Activated CD8-positive, alpha-beta memory T cell treated with anti-CD3 and anti-CD28 coated beads, Interleukin-2, amount 50 U/mL, for 4 hours (primary cell): Measurements from ENCODE around the gene NUP93.

Experiments
- DNase-seq: peaks from one replicate; pipeline ENCODE4 v3.0.0-alpha.2; 2020

The NUP93 gene

DNA sequence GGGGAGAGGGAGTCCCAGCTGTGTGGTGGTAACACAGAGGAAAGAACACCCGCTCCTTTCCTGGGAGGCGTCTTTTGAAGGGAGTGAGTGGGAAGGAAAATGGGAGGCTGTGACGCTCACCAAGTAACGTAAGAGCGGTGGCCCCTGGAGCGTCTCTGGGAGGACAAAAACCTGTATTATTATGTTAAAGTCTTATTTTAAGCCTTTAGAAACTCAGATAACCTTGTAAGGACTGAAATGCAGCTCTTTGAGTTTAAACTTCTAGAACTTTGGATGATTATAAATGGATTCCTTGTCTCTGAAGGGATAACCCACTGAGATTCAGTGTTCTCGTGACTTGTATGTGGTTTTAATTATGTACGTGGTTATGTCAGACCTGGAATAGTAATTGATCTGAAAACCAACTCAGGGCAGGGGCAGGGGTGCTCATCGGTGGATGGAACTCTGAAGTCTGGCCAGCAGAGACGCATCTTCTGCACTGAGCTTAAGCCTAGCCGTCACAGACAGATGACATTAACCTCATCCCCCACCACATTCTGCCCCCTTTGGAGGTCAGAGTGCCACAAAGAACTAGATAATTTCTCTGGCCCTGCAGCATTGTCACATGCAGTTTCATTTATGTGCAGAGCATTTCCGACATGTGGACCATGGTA lies 93.3 kb downstream of the NUP93 start:
- no peak for DNase-seq

DNA sequence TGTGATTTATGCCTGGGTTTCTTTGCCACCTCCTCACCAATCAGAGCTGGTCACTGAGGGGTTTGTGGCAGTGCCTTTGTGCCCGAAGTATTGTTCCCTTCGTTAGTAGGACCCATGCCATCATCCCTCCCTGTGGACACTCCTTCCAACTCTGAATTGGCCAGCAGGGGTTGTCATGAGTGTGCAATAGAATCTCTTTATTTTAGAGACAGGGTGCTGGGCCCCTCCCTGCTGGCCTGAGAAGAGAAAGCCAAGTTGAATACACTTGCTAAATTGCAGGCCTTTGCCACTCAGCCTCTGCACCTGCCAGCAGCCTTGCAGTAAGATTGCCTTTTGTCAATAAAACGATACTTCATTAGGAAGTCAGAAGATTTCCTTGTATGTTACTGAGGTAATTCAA lies 94.4 kb downstream of the NUP93 start:
- no peak for DNase-seq

DNA sequence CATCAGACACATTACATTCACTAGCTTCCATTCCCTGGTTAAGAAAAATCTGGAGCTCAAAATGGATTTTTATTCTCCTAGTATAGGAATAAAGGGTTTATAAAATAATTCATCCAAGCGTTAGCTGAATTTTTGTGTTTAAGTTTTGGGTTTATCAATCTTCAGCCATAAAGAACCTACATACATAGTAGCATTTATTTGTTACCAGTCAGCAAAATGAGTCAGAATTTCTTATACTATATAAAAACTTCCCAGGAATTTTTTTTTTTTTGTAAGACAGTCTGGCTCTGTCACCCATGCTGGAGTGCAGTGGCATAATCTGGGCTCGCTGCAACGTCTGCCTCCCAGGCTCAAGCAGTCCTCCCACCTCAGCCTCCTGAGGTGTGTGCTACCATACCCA lies 94.9 kb downstream of the NUP93 start:
- DNase-seq = no peak

DNA sequence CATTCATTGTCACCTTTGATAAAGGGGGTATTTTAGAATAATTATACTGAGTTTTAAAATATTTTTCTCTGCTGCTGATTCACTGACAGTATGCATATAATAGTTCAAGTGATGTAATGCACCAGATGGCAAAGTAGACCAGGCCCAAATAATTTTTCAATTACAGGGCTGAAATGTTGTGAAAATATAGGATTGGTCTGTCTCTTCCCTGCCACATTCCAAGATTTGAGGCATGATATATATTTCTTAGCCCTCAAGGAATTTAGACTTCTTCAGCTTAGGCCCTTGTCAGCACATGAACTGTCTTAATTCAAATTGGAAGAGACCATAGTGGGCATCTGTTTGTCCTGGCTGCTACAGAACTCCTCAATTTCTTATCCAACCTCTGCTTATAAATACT lies 95.9 kb downstream of the NUP93 start:
- no peak for DNase-seq

DNA sequence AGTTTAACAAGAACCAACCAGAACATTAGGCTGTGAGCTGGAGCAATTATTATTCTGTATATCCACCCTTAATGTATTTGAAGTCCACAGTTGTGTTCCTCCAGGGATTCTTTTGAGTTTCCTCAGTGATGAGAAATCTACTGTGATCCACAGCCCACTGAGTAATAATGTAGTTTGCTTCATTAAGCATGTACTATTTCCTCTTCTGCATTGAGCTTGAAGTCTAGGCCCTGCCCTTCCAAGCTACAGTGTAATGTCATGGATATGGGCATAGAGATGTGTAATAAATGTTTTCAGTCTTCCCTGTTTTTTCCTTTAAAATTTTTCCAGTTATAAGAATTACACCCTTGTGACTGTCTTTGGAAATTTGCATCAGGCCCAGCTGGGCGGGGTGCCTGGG lies 98.7 kb downstream of the NUP93 start:
- DNase-seq = no peak

DNA sequence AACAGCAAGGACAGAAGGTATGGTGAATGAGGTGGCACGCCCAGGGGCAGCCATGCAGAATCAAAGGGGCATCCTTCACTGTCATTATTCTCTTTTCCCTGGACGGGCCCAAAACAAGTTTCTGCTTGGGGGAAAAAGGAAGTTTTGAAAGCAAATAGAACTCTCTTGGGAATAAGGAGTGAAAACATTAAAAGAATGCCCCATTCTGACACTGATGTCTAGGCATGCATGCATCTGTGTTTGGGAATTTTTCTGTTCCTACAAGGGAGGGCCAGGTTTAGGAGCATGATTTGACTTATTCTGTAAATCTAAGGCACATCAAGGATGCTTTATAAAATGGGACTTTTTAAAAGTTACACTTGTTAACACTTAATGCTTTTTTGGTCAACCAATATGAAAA lies 100.7 kb downstream of the NUP93 start:
- DNase-seq = no peak

DNA sequence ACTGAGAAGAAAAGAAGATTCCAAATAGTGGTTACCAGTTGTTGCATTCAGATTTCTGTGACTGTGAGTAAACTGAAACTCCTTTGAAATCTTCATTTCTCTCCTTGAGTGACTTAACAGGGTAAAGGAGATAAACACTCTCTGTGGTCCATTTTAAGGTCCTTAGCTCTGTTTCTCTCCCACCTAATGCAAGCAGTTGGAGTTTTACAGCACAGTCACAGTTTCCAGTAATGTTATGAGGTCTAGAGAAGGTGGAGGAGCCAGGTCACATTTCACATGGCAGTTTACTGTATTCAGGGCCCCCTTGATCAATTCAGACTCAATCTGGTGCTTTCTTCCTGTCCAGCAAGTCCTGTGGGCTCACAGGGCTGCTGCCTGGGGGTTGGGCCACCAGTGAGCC lies 102.8 kb downstream of the NUP93 start:
- no peak for DNase-seq

DNA sequence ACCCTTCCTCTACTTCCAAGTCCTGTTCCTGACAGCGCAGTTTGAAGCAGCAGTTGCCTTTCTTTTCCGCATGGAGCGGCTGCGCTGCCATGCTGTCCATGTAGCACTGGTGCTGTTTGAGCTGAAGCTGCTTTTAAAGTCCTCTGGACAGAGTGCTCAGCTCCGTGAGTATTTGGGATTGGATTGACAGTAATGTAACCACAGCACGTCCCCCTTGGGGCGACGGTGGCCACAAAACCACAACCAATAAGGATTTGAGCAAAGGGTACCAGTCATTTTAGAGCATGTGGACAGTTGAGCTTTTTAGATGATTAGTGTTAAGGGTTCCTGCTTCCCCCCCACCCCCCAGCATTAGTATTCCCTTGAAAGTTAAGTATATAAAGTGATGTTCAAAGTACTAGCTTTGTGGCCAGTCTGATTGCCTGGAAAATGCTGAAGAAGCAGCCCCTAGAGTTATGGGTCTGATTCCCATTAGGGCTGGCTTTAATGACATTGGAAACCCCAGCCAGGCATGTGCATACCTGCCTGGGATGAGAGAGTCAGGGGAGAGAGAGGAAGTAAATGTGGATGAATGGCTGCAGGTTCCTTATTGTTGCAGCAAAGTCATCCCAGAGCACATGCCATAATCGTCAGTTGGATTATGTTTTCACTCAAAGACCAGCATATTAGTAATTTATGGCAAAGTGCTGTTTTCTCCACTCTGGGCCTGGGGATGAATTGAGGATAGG lies 103.5 kb downstream of the NUP93 start:
- no peak for DNase-seq

DNA sequence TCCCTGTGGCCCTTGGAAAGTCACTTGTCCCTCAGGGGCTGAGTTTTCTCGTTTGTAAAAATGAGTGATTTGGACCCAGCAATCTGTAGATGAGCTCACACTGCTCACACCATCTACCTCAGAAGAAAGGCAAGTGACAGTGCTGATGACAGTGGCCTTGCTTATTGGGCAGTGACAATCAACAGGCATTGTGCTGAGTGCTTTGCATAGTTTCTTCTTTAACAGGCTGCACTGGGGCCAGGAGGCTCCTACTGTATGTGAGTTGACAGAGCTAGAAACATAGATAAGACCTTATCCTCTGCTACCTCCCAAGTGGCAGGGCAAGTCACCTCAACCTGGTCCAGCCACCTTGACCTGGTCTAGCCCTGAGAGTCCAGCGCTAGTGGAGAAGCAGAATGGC lies 105.4 kb downstream of the NUP93 start:
- DNase-seq = no peak

DNA sequence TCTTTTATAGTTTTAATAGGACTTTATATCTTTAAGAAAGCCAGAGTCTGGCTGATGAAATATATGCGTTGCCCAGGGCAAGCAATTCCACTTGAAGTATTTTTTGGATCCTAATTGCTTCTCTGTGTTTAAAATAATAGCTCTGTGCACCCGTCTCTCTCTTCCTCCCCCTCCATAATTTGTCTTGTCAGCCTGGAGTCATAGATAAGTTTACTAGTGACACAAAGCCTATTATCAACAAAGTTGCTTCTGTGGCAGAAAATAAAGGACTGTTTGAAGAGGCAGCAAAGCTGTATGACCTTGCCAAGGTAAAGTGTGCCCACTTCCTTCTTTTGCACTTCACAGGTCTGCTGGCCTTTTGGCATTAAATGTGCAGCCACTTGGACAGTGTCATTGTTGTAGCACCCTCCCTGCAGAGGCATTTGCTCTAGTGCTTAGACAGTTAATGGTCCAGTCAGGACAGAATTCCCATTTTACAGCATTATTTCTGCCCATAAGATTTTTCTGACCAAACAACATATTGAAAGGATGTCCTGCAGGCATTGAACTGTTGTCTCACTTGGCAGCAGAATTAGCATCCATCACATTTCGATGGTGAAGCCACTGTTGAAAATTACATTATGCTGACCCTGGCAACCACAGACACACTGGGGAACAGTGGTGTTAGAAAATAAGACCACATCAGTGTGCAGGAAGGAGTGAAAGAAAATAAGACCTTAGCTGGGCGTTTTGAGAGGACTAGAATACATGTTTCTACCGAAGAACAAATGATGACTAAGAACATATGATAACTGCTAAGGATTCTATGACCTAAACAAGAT lies 106.7 kb downstream of the NUP93 start:
- no peak for DNase-seq

DNA sequence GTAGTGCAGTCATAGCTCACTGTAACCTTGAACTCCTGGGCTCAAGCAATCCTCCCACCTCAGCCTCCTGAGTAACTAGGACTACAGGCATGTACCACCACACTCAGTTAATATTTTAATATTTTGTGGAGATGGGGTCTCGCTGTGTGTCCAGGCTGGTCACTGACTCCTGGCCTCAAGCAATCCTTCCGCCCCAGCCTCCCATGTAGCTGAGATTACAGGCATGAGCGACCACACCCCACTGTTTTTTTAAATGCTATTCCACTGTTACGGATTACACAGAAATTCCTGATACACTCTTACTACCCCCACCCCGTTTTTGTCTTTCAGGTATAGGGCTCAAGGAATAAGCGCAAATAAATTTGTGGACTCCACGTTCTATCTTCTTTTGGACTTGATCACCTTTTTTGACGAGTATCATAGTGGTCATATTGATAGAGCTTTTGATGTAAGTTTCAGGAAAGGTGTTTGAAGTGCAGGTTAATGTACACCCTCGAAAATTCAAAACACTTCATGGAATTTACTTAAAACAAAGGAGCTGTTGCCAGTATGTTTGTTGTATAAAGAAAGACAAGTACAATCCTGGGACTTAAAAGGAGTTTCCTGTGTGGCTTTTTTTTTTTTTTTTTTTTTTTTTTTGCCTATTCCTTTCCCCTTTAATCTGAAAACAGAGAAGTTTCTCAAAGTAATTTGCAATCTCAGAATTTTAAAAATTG lies 108.9 kb downstream of the NUP93 start:
- no peak for DNase-seq

DNA sequence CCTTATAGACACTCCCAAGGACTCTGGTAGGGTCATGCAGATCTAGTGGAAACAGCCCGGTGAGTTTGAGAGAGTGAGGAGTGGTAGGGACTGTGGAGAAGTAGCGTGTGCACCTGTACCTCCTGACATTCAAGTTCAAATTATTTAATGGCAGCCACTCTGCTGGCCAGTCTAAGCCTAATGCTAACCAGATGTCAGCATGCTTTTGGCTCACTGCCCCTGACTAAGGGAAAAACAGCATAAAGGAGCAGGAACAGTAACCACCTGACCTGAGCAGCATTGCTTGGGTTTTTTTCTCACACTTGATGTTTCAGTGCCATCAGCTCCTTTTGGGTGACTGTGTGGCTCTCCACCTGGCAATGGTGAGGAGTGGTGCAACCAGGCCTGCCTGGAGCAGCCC lies 111.3 kb downstream of the NUP93 start:
- DNase-seq = no peak

DNA sequence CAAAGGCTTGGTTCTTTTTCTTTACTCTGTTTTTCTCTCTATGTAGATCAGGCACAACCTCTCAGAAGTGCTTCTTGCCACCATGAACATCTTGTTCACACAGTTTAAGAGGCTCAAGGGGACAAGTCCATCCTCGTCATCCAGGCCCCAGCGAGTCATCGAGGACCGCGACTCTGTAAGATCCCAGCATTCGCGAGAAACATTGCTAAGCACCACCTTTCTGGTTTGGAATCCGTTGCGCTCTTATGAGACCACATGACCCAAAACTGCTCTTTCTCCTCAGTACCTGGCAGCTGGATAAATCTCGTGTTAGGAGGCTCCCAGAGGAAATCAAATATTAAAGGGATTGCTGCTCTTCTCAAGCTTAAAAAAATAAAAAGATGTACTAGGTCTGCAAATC lies 111.7 kb downstream of the NUP93 start:
- no peak for DNase-seq

DNA sequence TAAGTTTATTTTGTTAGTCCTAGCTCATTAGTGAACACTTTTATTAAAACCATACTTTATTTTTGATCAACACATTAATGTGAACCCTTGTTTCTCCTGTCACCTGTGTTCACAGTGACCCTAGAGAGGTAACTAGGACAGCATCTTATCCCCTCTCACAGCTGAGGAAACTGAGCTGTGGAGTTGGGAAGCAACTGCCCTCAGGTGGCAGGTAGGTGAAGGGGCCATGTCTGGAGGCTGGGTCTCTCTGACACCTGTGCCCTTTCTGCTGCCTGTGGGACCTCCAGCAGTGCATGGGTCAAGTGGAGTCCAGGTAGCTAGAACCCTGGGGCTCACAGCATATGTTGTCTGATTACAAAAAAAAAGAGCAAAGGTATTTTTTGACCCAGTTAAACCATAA lies 112.2 kb downstream of the NUP93 start:
- no peak for DNase-seq

DNA sequence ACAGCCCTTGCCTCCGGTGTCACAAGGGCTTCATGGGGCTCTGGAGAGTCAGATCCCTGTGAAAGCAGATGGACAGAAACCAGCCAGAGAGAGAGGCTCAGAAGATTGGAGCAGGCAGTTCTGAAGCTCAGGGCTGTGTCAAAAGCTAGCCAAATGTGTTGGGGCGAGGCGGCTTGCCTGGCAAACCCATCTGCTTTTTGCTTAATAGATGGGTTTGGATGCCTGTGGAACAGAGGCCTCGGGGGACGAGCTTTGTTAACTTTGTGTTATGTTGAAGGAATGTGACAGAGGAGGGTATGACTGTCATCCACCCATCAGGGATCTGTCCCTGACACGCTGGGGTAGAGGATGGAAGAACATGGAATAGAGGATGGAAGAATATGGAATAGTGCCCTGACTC lies 114.1 kb downstream of the NUP93 start:
- no peak for DNase-seq

DNA sequence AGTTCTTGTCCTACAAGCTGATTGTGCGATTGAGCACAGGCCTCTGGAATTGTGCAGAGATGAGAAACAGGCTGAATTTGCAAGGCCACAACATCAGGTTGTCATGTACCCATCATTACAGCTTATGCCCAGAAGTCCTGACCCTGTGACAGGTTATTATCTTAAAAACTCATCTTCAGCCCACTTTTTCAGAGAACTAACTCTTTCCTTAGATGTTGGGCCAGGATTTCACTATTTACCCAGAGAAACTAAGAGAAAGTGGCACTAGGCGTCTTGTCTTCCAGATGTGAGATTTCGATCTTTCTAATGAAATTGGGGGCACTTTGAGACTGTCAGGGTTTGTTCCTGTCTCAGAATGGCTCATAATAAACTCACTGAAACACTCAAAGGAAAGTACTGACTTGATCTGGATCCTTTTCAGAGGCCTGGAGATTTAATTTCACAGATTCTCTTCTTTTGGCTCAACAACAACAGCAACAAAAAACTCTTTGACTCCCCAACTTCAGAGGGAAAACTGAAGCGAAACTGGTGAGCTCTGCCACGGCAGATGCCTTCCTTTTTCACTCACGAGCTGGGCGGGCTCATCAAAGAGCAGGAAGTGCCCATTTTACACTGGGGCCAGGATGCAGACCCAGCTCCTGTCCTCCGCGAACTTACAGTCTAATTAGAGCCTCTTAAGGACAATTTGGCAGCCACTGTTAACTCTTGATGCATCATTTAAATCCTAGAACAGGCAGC lies 117.4 kb downstream of the NUP93 start:
- DNase-seq = no peak

DNA sequence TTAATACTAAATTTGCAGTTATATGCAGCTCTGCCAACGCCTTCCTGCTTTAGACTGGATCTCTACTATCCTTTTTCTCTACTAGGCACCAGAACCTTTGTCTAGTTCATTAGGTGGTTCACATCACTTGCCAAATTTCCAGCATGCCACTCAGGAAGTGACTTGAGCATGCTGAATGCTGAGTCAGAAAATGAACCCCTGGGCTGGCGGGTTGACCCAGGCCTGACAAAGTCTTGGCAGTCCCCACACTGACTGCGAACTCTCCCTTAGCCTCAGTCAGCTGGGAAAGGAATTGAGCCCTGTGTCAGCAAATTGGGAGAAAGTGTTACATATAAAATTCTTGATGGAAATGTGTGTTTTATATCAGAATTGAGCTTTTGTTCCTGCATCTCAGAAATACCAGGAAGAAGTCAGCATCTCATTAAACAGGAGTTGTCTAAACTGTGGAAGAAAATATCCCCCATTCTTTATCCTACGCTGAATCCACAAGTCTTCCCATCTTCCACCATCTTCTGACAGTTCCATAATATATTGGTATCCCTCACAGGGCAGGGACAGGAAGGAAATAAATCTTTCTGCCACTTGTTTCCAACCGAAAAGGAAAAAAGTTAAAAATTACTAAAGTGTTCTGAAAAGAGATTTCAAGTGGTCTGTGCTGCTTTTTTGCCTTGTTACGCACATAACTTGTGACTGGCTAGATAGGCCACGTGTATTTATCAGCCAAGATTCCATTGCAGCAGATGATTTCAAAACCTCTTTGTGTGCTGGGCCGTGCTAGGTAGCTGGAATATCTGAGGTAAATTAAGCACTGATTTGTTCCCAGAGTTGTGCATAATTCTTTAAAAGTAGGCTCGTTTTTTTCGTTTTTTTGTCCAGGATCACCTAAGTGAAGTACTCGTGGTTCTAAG lies 118.4 kb downstream of the NUP93 start:
- DNase-seq = no peak

DNA sequence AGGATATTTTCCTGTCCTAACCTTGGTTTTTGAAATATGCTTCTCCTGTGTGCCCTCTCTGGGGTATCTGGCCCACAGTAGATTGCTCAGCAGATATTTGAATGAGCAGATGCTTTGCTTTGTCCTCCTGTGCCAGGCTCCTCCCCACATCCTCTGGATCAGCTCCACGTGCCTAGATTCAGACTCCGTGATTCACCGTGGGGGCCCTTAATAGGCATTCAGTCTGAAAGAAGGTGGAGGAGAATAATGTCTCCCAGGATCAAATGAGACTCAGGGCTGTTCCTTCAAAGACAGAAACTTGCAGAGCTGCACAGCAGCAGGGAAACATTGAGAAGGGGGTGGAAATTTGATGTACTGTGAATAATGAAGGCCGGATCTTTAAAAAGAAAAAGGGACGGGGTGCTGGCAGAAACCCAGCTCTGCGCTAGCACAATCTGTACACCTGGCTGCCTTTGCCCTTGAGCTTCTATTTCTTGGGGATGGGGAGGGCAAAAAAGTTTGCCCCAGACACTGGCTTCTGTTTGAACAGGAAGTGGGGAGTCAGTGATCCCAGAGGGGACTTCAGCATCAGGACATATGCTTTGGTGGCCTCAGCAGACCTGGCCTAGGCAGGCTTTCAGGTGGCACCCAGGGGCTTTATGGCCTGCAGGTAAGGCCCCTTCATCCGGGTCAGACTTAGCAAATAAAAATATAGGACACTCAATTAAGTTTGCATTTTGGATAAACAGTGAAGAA lies 119.2 kb downstream of the NUP93 start:
- DNase-seq = no peak

DNA sequence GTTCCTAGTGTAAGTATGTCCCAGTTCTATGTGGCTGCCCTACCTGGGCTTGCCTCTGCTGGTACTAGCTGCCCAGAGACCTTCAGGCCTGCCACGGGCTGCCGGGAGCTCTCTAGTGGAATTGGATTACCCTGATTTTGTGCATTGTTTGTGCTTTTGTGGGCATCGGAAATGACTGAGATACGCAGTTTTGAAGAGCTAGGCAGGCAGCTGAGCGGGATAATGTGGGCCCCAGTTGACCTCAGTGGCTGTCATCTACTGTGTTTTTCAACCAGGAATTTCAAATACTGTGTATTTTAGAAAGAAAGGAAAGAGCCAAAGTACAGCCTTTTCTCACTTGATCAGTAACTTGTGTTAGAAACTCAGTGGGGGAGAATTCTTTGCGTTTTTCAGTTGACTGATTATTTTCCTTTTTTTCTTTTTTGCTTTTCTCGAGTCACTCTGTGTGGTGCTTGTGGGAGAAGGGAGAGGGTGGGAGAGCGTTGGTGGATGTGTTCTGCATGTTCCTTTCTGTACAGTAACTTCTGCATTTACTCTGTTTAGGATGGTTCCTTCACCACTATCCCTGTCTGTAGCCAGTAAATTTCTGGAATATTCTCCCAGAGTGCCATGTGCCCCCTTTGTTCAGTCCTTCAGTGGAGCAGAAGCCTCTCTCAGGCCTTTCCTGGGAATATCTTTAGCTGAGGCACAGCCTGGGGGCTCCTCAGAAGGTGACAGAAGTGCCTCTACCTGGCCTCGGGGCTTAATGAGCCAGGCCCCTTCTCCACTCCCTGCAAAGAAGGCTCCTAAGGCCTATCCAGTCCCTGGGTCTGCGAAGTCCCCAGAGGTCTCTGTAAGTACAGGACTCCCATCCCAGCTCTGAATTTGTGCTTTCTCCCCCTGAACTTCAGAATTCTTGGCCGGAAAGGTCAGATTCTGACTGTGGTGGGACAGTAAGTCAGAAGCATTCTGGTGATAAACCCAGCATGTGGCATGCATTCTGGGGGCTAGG lies 120.1 kb downstream of the NUP93 start:
- no peak for DNase-seq
